ENCODE measurements around the gene SMG6.

SMG6 gene

GRCh38 chr17:2063261-2064146 is 240.1 kb downstream of the SMG6 start:
- no peak for TF ChIP-seq TAF1 (IDR thresholded peaks at IDR 0.05; ENCODE audit: low read depth)
- no peak for TF ChIP-seq NFIC (IDR thresholded peaks at IDR 0.05)
- TF ChIP-seq REST (IDR thresholded peaks at IDR 0.05; ENCODE audit: low read depth) = no peak
- TF ChIP-seq CEBPB (IDR thresholded peaks at IDR 0.05) = no peak

GRCh38 chr17:2062571-2063183 is 240.9 kb downstream of the SMG6 start:
- TF ChIP-seq USF1 (IDR thresholded peaks at IDR 0.05) (no peak), FOXM1 (IDR thresholded peaks at IDR 0.05; ENCODE audit: borderline replicate concordance, low read depth) (peak; percentile 61; the same call in 1 of the 2 replicates), RAD21 (IDR thresholded peaks at IDR 0.05; ENCODE audit: low read depth) (no peak), EP300 (IDR thresholded peaks at IDR 0.05; ENCODE audit: borderline replicate concordance) (peak; percentile 91), REST (IDR thresholded peaks at IDR 0.05; ENCODE audit: low read depth) (no peak), EGR1 (IDR thresholded peaks at IDR 0.05) (peak; percentile 99), NFIC (IDR thresholded peaks at IDR 0.05) (peak; percentile 89), YY1 (IDR thresholded peaks at IDR 0.05; ENCODE audit: low read depth) (0 out of 2 replicates have a peak, but pooled peaks have one; percentile 11), CREB1 (IDR thresholded peaks at IDR 0.05; ENCODE audit: low read depth) (no peak), MAX (IDR thresholded peaks at IDR 0.05) (no peak; the same call in 1 of the 2 replicates), TCF12 (IDR thresholded peaks at IDR 0.05; ENCODE audit: low read depth) (peak; percentile 91), TEAD4 (IDR thresholded peaks at IDR 0.05) (peak; percentile 81), CEBPB (IDR thresholded peaks at IDR 0.05) (no peak), TAF1 (IDR thresholded peaks at IDR 0.05; ENCODE audit: low read depth) (no peak), ZBTB7A (IDR thresholded peaks at IDR 0.05; ENCODE audit: low read depth) (peak; percentile 97)

- TF ChIP-seq CREB1 (IDR thresholded peaks at IDR 0.05; ENCODE audit: low read depth) (no peak), TCF12 (IDR thresholded peaks at IDR 0.05; ENCODE audit: low read depth) (no peak), EGR1 (IDR thresholded peaks at IDR 0.05) (no peak), USF1 (IDR thresholded peaks at IDR 0.05) (no peak), YY1 (IDR thresholded peaks at IDR 0.05; ENCODE audit: low read depth) (no peak), NFIC (IDR thresholded peaks at IDR 0.05) (no peak), FOXM1 (IDR thresholded peaks at IDR 0.05; ENCODE audit: borderline replicate concordance, low read depth) (no peak), MAX (IDR thresholded peaks at IDR 0.05) (no peak), REST (IDR thresholded peaks at IDR 0.05; ENCODE audit: low read depth) (no peak), EP300 (IDR thresholded peaks at IDR 0.05; ENCODE audit: borderline replicate concordance) (no peak), TEAD4 (IDR thresholded peaks at IDR 0.05) (no peak), RAD21 (IDR thresholded peaks at IDR 0.05; ENCODE audit: low read depth) (no peak), CEBPB (IDR thresholded peaks at IDR 0.05) (no peak), TAF1 (IDR thresholded peaks at IDR 0.05; ENCODE audit: low read depth) (no peak), ZBTB7A (IDR thresholded peaks at IDR 0.05; ENCODE audit: low read depth) (no peak)
Measured at GRCh38 chr17:2061441-2061958, 242.1 kb downstream of the SMG6 start.

Measured in Ishikawa (cell line).